GM12878 (cell line): ENCODE data around the gene GRIK1.

Experiments
- ATF2 ChIP-seq: IDR thresholded peaks from 2 replicates; pipeline ENCODE4 v1.6.1; 2012; ENCODE audit warnings: low read length, inconsistent platforms
- ATF7 ChIP-seq: fragments of 450-650 bp; IDR thresholded peaks from 2 replicates; pipeline ENCODE4 v1.6.1; 2016; ENCODE audit warnings: low read depth, mild to moderate bottlenecking
- BHLHE40 ChIP-seq, 2 experiments: fragments of 450-650 bp in 1 of 2; IDR thresholded peaks; 2 replicates each; pipeline ENCODE4 v1.6.1; 2011 to 2017; ENCODE audit warnings: low read depth in 2 of 2, borderline replicate concordance in 1 of 2, improper control_type of control experiment in 1 of 2, low read length in 1 of 2, mild to moderate bottlenecking in 1 of 2
- CBX3 ChIP-seq: fragments of 200-600 bp; sonication (generic); IDR thresholded peaks from 2 replicates; pipeline ENCODE4 v1.6.1; 2016; ENCODE audit warnings: low read depth, borderline replicate concordance
- CTCF ChIP-seq, 3 experiments: IDR thresholded peaks in 2 of 3; conservative IDR thresholded peaks in 1 of 3; 2 replicates each; pipeline ENCODE4 v1.5.1; 2011; ENCODE audit warnings: low read depth in 3 of 3, low read length in 3 of 3, mild to moderate bottlenecking in 3 of 3, control low read depth in 2 of 3, moderate library complexity in 2 of 3, inconsistent platforms in 1 of 3, mixed read lengths in 1 of 3; ENCODE audit not compliant: control insufficient read depth in 2 of 3, insufficient read depth in 1 of 3; ENCODE audit errors: extremely low read depth in 1 of 3
- EGR1 ChIP-seq, 2 experiments: IDR thresholded peaks; 1 replicate in 1 of 2; 2 replicates in 1 of 2; pipeline ENCODE4 v1.6.1; 2011 to 2012; ENCODE audit warnings: low read depth in 2 of 2, low read length in 2 of 2, borderline replicate concordance in 1 of 2, mild to moderate bottlenecking in 1 of 2, moderate library complexity in 1 of 2
- ETV6 ChIP-seq, 2 experiments: fragments of 450-650 bp in 1 of 2; IDR thresholded peaks in 1 of 2; conservative IDR thresholded peaks in 1 of 2; 2 replicates each; pipeline ENCODE4 v1.6.1; 2014; ENCODE audit warnings: antibody characterized with exemption in 1 of 2, borderline replicate concordance in 1 of 2, low read depth in 1 of 2, mild to moderate bottlenecking in 1 of 2, moderate library complexity in 1 of 2
- FOXK2 ChIP-seq: fragments of 450-650 bp; IDR thresholded peaks from 2 replicates; pipeline ENCODE4 v1.6.1; 2017; ENCODE audit warnings: mild to moderate bottlenecking, moderate library complexity
- JUNB ChIP-seq: IDR thresholded peaks from 2 replicates; pipeline ENCODE4 v1.6.1; 2016; ENCODE audit warnings: antibody characterized with exemption, mild to moderate bottlenecking
- MYC ChIP-seq: IDR thresholded peaks from 2 replicates; pipeline ENCODE4 v1.6.1; 2011; ENCODE audit warnings: mild to moderate bottlenecking, low read length, moderate library complexity, inconsistent platforms; ENCODE audit not compliant: insufficient read depth, insufficient replicate concordance, insufficient read length, severe bottlenecking
- NR2C2 ChIP-seq: IDR thresholded peaks from 2 replicates; pipeline ENCODE4 v1.6.1; 2011; ENCODE audit warnings: borderline replicate concordance, low read depth; ENCODE audit not compliant: control insufficient read depth, insufficient read length
- POLR2A ChIP-seq: IDR thresholded peaks from 2 replicates; pipeline ENCODE4 v1.6.1; 2011; ENCODE audit warnings: low read depth, mild to moderate bottlenecking, low read length
- RFX5 ChIP-seq: IDR thresholded peaks from 2 replicates; pipeline ENCODE4 v1.6.1; 2011; ENCODE audit warnings: low read depth, low read length, improper control_type of control experiment

- no peak for TF ChIP-seq MYC
- TF ChIP-seq EGR1 (IDR thresholded peaks at IDR 0.05; ENCODE audit: borderline replicate concordance in 1 of 2, low read depth in 2 of 2, low read length in 2 of 2) = no peak
- no peak for TF ChIP-seq NR2C2
- no peak for TF ChIP-seq ETV6 (conservative IDR thresholded peaks at IDR 0.05 in 1 of 2, IDR thresholded peaks at IDR 0.05 in 1 of 2; ENCODE audit: borderline replicate concordance in 1 of 2, low read depth in 1 of 2)
- TF ChIP-seq ATF2 = no peak
- no peak for TF ChIP-seq POLR2A
- TF ChIP-seq RFX5 = no peak
- TF ChIP-seq CBX3 = no peak
- TF ChIP-seq FOXK2 = no peak
- no peak for TF ChIP-seq BHLHE40 (IDR thresholded peaks at IDR 0.05; ENCODE audit: borderline replicate concordance in 1 of 2, low read depth in 2 of 2, low read length in 1 of 2)
- no peak for TF ChIP-seq JUNB
- no peak for TF ChIP-seq CTCF (IDR thresholded peaks at IDR 0.05 in 2 of 3, conservative IDR thresholded peaks at IDR 0.05 in 1 of 3; ENCODE audit: control insufficient read depth in 2 of 3, extremely low read depth in 1 of 3, insufficient read depth in 1 of 3, low read depth in 3 of 3, low read length in 3 of 3)
- TF ChIP-seq ATF7 = no peak
Observed at GRCh38 chr21:29648710-29649240, 291.0 kb downstream of the GRIK1 start.
